Measurements from ENCODE around the gene LRFN3. TPM values are rescaled to one million over a fixed set of nuclear protein-coding genes. Genes with fewer than 3 reads are reported as not detected.

Gene LRFN3
- total RNA-seq, 4 donors from 2014 or later, result 2.5 to 6.6 (median 4.3) TPM

GRCh38 chr19:35901854-35902661 lies 34.1 kb upstream of the LRFN3 start, which contains the start of gene HCST:
Gene HCST (plus strand): TSS chr19:35902529. CDS start chr19:35902594, 65 bp downstream.
- no peak for TF ChIP-seq CTCF (IDR thresholded peaks at IDR 0.05; ENCODE audit: low read depth)

- TF ChIP-seq CTCF (IDR thresholded peaks at IDR 0.05; ENCODE audit: low read depth), result no peak
Observed at GRCh38 chr19:35902870-35903475, 33.2 kb upstream of the LRFN3 start.

DNA sequence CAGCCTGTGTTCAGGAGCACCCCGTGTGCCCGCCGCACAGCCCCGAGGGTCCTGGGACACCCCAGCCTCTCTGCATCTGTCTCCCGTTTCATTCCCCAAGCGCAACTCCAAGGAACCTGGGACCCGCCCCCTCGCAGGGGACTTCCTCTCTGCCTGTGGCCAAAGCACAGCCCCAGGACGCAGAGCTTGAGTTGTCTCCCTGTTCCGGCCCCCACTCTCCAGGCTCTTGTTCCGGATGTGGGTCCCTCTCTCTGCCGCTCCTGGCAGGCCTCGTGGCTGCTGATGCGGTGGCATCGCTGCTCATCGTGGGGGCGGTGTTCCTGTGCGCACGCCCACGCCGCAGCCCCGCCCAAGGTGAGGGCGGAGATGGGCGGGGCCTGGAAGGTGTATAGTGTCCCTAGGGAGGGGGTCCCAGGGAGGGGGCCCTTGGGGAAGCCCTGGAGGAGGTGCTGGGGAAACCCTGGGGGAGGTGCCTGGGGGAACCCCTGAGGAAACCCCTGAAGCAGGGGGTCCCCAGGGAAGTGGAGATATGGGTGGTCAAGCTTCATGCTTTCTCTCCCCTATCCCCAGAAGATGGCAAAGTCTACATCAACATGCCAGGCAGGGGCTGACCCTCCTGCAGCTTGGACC lies 32.5 kb upstream of the LRFN3 start:
- no peak for TF ChIP-seq CTCF (IDR thresholded peaks at IDR 0.05; ENCODE audit: low read depth)

- TF ChIP-seq CTCF (IDR thresholded peaks at IDR 0.05; ENCODE audit: low read depth), result no peak
Observed at GRCh38 chr19:35904311-35905068, 31.7 kb upstream of the LRFN3 start.

DNA sequence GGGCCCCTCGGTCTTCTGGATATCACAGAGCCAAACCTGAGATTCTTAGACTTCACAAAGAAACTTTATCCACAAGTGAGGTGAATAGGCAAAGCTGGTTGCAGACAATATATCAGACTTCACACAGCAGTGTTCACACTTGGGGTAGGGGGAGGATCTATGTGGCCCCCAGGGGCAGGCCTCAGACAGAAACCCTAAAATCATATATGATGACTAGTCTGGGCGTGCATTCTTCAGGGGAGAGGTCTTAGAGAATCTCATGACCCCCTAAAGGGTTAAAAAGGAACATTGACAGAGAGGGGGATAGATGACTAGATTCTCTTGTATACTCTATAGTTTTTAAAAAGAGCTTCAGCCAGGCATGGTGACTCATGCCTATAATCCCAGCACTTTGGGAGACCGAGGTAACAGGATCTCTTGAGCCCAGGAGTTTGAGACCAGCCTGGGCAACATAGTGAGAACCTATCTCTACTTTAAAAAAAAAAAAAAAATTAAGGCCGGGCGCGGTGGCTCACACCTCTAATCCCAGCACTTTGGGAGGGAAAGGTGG lies 30.9 kb upstream of the LRFN3 start:
- TF ChIP-seq CTCF (IDR thresholded peaks at IDR 0.05; ENCODE audit: low read depth), result no peak

DNA sequence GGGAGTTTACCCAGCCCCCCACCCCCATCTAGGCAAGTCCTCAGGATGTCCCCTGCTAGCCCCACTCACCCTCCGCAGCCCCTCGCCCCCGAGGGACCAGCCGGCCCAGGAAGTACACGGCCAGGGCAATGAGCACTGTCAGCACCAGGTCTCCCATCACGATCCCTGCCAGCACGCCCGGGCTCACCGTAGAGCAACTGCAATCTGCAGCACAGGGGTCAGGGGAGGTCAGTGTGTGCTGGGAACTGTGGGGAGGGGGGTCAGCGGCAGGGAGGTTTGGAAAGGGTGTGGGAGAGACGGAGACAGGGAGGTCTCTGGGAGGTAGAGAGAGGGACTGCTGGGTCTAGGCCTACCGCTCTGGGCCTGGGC lies 28.8 kb upstream of the LRFN3 start:
- TF ChIP-seq CTCF (IDR thresholded peaks at IDR 0.05; ENCODE audit: low read depth), result no peak

Data from subcutaneous adipose tissue (tissue), 4 donors.